ENCODE results near the gene MED13L. TPM values are rescaled to one million over a fixed set of nuclear protein-coding genes. Genes with fewer than 3 reads are reported as not detected.

MED13L gene
- polyA plus RNA-seq, 1 donor from 2014 or later = 10.7 TPM

DNA sequence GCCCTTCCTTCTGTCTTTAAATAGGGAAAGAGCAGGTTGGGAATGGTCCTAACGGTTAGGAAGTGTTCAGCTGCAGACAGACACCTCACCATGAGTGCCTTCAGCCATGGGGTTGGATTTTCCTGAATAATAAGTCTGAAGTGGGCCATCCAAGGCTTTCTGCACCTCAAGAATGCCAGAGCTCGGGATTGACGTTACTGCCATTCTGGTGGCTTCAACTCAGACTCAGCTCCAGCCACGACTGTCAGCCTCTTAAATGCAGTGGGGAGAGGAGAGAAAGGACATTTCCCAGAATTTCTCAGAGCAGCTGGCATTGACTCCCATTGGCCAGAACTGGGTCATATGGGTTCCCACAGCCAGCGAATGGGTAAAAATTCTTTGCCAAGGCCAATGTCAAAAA, 363.4 kb downstream of the MED13L start:
- Mint-ChIP-seq H3K4me1 (peaks cover 0 to 2% (median 0%) of the 10 kb centered on the region in 3 donors), H3K27me3 (peaks cover 11% of the 10 kb centered on the region), H3K4me3 (no peak overlapping the region), H3K36me3 (no peaks in the 10 kb centered on the region), H3K9me3 (no peaks in the 10 kb centered on the region), H3K27ac (no peak overlapping the region)

DNA sequence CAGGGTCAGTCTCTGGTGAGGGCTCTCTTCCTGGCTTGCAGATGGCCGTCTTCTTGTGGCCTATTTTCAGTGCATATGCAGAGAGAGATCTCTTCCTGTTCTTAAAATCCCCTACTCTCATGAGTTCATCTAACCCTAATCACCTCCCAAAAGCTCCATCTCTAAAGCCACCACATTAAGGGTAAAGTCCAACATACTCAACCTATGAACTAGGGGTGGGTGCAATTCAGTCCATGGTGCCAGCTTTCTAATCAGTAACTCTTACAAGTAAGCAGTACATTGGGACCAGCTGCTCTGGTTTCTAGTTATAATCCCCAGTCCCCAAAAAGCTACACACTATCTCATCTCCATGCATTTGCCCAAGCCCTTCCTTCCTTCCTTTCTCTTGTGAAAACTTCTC, 365.1 kb downstream of the MED13L start:
- no peak overlapping the region for H3K27ac Mint-ChIP-seq
- H3K9me3 Mint-ChIP-seq = no peaks in the 10 kb centered on the region
- H3K4me1 Mint-ChIP-seq = peaks cover 0 to 2% (median 0%) of the 10 kb centered on the region in 3 donors
- no peak overlapping the region for H3K4me3 Mint-ChIP-seq
- H3K27me3 Mint-ChIP-seq = peaks cover 10% of the 10 kb centered on the region
- no peaks in the 10 kb centered on the region for H3K36me3 Mint-ChIP-seq

DNA sequence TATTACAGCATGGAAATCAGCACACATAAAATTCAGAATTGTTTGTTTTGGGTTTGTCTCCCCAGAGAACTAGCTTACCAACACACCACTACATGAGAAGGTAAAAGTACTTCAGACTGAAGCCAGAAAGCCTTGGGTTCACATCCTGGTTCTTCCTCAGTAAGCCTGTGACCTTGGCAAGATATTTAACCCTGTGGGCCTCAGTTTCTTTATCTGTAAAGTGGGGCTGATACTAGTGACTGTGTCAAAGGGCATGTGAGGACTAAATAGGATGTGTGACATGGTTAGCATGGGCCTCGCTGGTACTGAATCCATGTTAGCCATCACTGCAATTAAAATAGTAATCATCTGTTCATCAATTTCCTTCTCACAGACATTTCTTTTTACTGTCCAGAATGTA, 366.1 kb downstream of the MED13L start:
- Mint-ChIP-seq H3K9me3 (no peaks in the 10 kb centered on the region), H3K27ac (no peak overlapping the region), H3K27me3 (peaks cover 9% of the 10 kb centered on the region), H3K4me1 (no peaks in the 10 kb centered on the region), H3K36me3 (no peaks in the 10 kb centered on the region), H3K4me3 (no peak overlapping the region)

DNA sequence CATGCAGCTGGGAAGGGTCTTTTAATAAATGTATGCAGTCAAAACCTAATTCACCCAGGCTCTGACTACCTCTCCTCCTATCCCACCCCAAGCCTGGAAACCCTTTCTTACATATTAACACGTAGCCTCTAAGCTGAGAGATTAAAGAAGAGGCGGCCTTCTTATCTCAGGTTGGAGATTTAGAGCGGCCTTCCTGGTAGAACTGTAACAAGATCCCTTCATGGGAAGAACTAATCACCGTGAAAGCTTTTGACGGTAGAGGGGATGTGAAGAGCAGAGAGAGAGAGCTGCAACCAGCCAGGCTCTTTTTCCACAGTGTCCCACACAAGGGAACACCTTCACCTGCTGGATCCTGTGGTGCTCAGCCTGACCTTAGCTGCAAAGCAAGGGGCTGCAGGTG, 367.4 kb downstream of the MED13L start:
- Mint-ChIP-seq H3K27me3 (peaks cover 12% of the 10 kb centered on the region), H3K4me1 (no peaks in the 10 kb centered on the region), H3K27ac (no peak overlapping the region), H3K36me3 (no peaks in the 10 kb centered on the region), H3K4me3 (no peak overlapping the region), H3K9me3 (no peaks in the 10 kb centered on the region)

Data from IgD-negative memory B cell (primary cell).